ENCODE measurements around the gene RP9. TPM values are rescaled to one million over a fixed set of nuclear protein-coding genes. Genes with fewer than 3 reads are reported as not detected.
A peak's percentile ranks its signal among the peaks of the same experiment; 100 is the strongest.

RP9 gene
- total and polyA plus RNA-seq, 2 of the 13 experiments (the other 11 are each of a cell fraction or from before 2014, with no cell fraction given): 14.2 to 18.6 TPM

- no peak for TF ChIP-seq ZNF615 (CRISPR knock-in tag; IDR thresholded peaks at IDR 0.05; ENCODE audit: borderline replicate concordance)
- no peak for TF ChIP-seq ADNP (CRISPR knock-in tag; IDR thresholded peaks at IDR 0.05)
- TF ChIP-seq, protein P1, sequence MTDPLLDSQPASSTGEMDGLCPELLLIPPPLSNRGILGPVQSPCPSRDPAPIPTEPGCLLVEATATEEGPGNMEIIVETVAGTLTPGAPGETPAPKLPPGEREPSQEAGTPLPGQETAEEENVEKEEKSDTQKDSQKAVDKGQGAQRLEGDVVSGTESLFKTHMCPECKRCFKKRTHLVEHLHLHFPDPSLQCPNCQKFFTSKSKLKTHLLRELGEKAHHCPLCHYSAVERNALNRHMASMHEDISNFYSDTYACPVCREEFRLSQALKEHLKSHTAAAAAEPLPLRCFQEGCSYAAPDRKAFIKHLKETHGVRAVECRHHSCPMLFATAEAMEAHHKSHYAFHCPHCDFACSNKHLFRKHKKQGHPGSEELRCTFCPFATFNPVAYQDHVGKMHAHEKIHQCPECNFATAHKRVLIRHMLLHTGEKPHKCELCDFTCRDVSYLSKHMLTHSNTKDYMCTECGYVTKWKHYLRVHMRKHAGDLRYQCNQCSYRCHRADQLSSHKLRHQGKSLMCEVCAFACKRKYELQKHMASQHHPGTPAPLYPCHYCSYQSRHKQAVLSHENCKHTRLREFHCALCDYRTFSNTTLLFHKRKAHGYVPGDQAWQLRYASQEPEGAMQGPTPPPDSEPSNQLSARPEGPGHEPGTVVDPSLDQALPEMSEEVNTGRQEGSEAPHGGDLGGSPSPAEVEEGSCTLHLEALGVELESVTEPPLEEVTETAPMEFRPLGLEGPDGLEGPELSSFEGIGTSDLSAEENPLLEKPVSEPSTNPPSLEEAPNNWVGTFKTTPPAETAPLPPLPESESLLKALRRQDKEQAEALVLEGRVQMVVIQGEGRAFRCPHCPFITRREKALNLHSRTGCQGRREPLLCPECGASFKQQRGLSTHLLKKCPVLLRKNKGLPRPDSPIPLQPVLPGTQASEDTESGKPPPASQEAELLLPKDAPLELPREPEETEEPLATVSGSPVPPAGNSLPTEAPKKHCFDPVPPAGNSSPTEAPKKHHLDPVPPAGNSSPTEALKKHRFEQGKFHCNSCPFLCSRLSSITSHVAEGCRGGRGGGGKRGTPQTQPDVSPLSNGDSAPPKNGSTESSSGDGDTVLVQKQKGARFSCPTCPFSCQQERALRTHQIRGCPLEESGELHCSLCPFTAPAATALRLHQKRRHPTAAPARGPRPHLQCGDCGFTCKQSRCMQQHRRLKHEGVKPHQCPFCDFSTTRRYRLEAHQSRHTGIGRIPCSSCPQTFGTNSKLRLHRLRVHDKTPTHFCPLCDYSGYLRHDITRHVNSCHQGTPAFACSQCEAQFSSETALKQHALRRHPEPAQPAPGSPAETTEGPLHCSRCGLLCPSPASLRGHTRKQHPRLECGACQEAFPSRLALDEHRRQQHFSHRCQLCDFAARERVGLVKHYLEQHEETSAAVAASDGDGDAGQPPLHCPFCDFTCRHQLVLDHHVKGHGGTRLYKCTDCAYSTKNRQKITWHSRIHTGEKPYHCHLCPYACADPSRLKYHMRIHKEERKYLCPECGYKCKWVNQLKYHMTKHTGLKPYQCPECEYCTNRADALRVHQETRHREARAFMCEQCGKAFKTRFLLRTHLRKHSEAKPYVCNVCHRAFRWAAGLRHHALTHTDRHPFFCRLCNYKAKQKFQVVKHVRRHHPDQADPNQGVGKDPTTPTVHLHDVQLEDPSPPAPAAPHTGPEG (CRISPR knock-in tag; IDR thresholded peaks at IDR 0.05): no peak
- no peak for TF ChIP-seq PBX3 (CRISPR knock-in tag; IDR thresholded peaks at IDR 0.05; ENCODE audit: borderline replicate concordance)
- TF ChIP-seq ZNF674 (CRISPR knock-in tag; IDR thresholded peaks at IDR 0.05; ENCODE audit: low read depth): no peak
- TF ChIP-seq TRIM22 (IDR thresholded peaks at IDR 0.05): no peak
- TF ChIP-seq ARNTL (CRISPR knock-in tag; IDR thresholded peaks at IDR 0.05): peak; percentile 34; the same call in 1 of the 2 replicates
- TF ChIP-seq, protein P2, sequence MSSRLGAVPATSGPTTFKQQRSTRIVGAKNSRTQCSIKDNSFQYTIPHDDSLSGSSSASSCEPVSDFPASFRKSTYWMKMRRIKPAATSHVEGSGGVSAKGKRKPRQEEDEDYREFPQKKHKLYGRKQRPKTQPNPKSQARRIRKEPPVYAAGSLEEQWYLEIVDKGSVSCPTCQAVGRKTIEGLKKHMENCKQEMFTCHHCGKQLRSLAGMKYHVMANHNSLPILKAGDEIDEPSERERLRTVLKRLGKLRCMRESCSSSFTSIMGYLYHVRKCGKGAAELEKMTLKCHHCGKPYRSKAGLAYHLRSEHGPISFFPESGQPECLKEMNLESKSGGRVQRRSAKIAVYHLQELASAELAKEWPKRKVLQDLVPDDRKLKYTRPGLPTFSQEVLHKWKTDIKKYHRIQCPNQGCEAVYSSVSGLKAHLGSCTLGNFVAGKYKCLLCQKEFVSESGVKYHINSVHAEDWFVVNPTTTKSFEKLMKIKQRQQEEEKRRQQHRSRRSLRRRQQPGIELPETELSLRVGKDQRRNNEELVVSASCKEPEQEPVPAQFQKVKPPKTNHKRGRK (CRISPR knock-in tag; IDR thresholded peaks at IDR 0.05): no peak
- TF ChIP-seq NFE2L1 (CRISPR knock-in tag; IDR thresholded peaks at IDR 0.05; ENCODE audit: borderline replicate concordance): no peak
- 0 out of 2 replicates have a peak, but pooled peaks have one; percentile 72 for TF ChIP-seq SIN3A (IDR thresholded peaks at IDR 0.05; ENCODE audit: borderline replicate concordance, low read depth, low read length)
- TF ChIP-seq ZHX1 (CRISPR knock-in tag; IDR thresholded peaks at IDR 0.05; ENCODE audit: low read depth): no peak
- TF ChIP-seq ZZZ3 (CRISPR knock-in tag; IDR thresholded peaks at IDR 0.05; ENCODE audit: borderline replicate concordance): 0 out of 2 replicates have a peak, but pooled peaks have one; percentile 36
- TF ChIP-seq ZNF552 (CRISPR knock-in tag; IDR thresholded peaks at IDR 0.05; ENCODE audit: borderline replicate concordance): no peak
- no peak; the same call in 1 of the 2 replicates for TF ChIP-seq MYNN (CRISPR knock-in tag; IDR thresholded peaks at IDR 0.05; ENCODE audit: low read depth)
- TF ChIP-seq ZFAT (CRISPR knock-in tag; conservative IDR thresholded peaks at IDR 0.05): no peak
- TF ChIP-seq NBN (conservative IDR thresholded peaks at IDR 0.05): no peak
Measured at GRCh38 chr7:33062782-33063443, 46.3 kb downstream of the RP9 start (continued).
